Upper lobe of left lung (tissue), 6 donors: ENCODE measurements around the gene RIN3. TPM values are rescaled to one million over a fixed set of nuclear protein-coding genes. Genes with fewer than 3 reads are reported as not detected.
A peak's percentile ranks its signal among the peaks of the same experiment; 100 is the strongest.

ENCODE experiments used
- ATAC-seq, 2 donors: fragments of 200-7000 bp; cut with Tn5 transposase; one replicate each; pipeline ENCODE4 v1.9.1; 2022; ENCODE audit warnings: mild to moderate bottlenecking in 2 of 2, moderate library complexity in 2 of 2; ENCODE audit not compliant: low FRiP score in 2 of 2
- DNase-seq, 2 donors: peaks; one replicate each; pipeline ENCODE4 v3.0.0-alpha.2; 2019 to 2020
- H3K27ac ChIP-seq, 4 donors: fragments of 200-600 bp; sonication (generic); one replicate each; pipeline ENCODE4 v1.5.1; 2016 to 2019
- H3K27me3 ChIP-seq, 4 donors: fragments of 200-600 bp; sonication (generic); one replicate each; pipeline ENCODE4 v1.5.1; 2017 to 2019
- H3K36me3 ChIP-seq, 4 donors: fragments of 200-600 bp; sonication (generic); one replicate each; pipeline ENCODE4 v1.5.1; 2016 to 2019
- H3K4me1 ChIP-seq, 4 donors: fragments of 200-600 bp; sonication (generic); one replicate each; pipeline ENCODE4 v1.5.1; 2018 to 2019
- H3K4me3 ChIP-seq, 4 donors: fragments of 200-600 bp; sonication (generic); one replicate each; pipeline ENCODE4 v1.5.1; 2017 to 2019; ENCODE audit warnings: mild to moderate bottlenecking in 2 of 4, moderate library complexity in 1 of 4
- H3K9me3 ChIP-seq, 4 donors: fragments of 200-600 bp; sonication (generic); one replicate each; pipeline ENCODE4 v1.5.1; 2018 to 2019
- EP300 ChIP-seq, 4 donors: sonication (generic); formaldehyde crosslinking; IDR thresholded peaks; one replicate each; pipeline ENCODE4 v1.5.1; 2017; ENCODE audit warnings: antibody characterized with exemption in 4 of 4, control low read depth in 2 of 4
- POLR2A ChIP-seq, 4 donors: fragments of 450-650 bp; IDR thresholded peaks; one replicate each; pipeline ENCODE4 v1.5.1; 2016 to 2017; ENCODE audit warnings: antibody characterized with exemption in 4 of 4, mild to moderate bottlenecking in 2 of 4
- POLR2AphosphoS5 ChIP-seq, 2 donors: sonication (generic); formaldehyde crosslinking; IDR thresholded peaks; one replicate each; pipeline ENCODE4 v1.5.1; 2017; ENCODE audit warnings: antibody characterized with exemption in 2 of 2
- WGBS, 2 donors: methylation state at CpG; one replicate each; pipeline ENCODE4 v1.1.5; 2017 to 2018; 5-methylcytosine and 5-hydroxymethylcytosine counted together
- total RNA-seq, 6 donors: library from RNA; depleted of rRNA in 4 of 6; stranded (reverse); fragments of >200 nt in 4 of 6; gene quantifications; one replicate each; pipeline versions ENCODE4 v1.1.0 to v1.2.1, GENCODE V29; 2016 to 2021
- TF ChIP-seq, protein P1 (sequence below), 6 experiments: fragments of 450-650 bp in 4 of 6; fragments of 200-600 bp in 2 of 6; sonication (generic) in 2 of 6; IDR thresholded peaks; one replicate each; pipeline ENCODE4 v1.5.1; 2016 to 2019; ENCODE audit warnings: antibody characterized with exemption in 6 of 6
- donor health status: DM: no; HTN: no; CAD: no; lungs with moderate emphysema.
- donor health status: DM: no; HTN: yes; CAD: no; lungs with severe emphysema.

Gene RIN3
- total RNA-seq, 6 donors from 2014 or later, result 19.0 to 88.0 (median 59.7) TPM

DNA sequence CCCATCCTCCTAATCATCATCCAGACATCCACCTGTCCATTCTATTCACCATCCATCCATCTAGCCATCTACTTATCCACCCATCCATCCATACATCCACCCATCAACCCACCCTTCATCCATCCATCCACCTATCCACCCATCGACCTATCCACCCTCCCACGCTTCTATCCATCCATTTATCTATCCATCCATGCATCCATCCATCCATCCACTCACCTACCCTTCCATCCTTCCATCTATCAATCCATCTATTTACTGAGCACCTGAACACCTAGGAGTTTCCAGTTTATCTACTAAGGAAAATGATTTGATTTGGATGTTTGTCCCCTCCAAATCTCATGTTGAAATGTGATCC is 7.5 kb downstream of the RIN3 start:
- WGBS, 2 donors, result 94 to 99% methylated on average over 2 of the region's 2 CpGs
- Histone ChIP-seq H3K4me1 (peaks cover 43 to 69% (median 48%) of the 10 kb centered on the region in 4 donors), H3K27me3 (no peaks in the 10 kb centered on the region), H3K36me3 (no peaks in the 10 kb centered on the region), H3K9me3 (no peaks in the 10 kb centered on the region), H3K27ac (no peak overlapping the region), H3K4me3 (no peak overlapping the region)
- DNase-seq (no peak), ATAC-seq (no peak)
- TF ChIP-seq, protein P1, sequence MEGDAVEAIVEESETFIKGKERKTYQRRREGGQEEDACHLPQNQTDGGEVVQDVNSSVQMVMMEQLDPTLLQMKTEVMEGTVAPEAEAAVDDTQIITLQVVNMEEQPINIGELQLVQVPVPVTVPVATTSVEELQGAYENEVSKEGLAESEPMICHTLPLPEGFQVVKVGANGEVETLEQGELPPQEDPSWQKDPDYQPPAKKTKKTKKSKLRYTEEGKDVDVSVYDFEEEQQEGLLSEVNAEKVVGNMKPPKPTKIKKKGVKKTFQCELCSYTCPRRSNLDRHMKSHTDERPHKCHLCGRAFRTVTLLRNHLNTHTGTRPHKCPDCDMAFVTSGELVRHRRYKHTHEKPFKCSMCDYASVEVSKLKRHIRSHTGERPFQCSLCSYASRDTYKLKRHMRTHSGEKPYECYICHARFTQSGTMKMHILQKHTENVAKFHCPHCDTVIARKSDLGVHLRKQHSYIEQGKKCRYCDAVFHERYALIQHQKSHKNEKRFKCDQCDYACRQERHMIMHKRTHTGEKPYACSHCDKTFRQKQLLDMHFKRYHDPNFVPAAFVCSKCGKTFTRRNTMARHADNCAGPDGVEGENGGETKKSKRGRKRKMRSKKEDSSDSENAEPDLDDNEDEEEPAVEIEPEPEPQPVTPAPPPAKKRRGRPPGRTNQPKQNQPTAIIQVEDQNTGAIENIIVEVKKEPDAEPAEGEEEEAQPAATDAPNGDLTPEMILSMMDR (IDR thresholded peaks at IDR 0.05), result no peak
- TF ChIP-seq EP300 (IDR thresholded peaks at IDR 0.05) (no peak), POLR2A (IDR thresholded peaks at IDR 0.05) (no peak), POLR2AphosphoS5 (IDR thresholded peaks at IDR 0.05) (no peak)

DNA sequence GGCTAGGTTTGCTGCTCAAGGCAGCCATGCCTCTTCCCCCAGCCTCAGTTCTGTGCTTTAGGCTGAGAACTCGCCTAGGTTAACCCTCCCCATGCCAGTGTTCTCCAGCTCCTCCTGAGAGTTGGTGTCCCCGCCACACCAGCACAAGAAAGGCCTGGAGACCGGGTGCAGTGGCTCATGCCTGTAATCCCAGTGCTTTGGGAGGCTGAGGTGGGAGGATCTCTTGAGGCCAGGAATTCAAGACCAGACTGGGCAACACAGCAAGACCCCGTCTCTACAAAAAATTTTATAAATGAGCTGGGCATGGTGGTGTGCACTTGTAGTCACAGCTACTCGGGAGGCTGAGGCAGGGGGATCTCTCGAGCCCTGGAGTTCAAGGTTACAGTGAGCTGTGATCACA is 10.2 kb downstream of the RIN3 start:
- Histone ChIP-seq H3K9me3 (no peaks in the 10 kb centered on the region), H3K4me1 (peaks cover 29 to 49% (median 38%) of the 10 kb centered on the region in 4 donors), H3K27ac (peak overlapping the region in 3 of 4 donors; percentile 8 to 50 (median 30)), H3K27me3 (no peaks in the 10 kb centered on the region), H3K36me3 (no peaks in the 10 kb centered on the region), H3K4me3 (no peak overlapping the region)
- DNase-seq (no peak), ATAC-seq (no peak)
- WGBS, 2 donors, result 82 to 91% methylated on average over 6 of the region's 6 CpGs
- TF ChIP-seq, protein P1 (IDR thresholded peaks at IDR 0.05), result no peak
- no peak for TF ChIP-seq EP300 (IDR thresholded peaks at IDR 0.05)
- TF ChIP-seq POLR2AphosphoS5 (IDR thresholded peaks at IDR 0.05), result no peak
- no peak for TF ChIP-seq POLR2A (IDR thresholded peaks at IDR 0.05)

- Histone ChIP-seq H3K4me3 (no peak overlapping the region), H3K27me3 (no peaks in the 10 kb centered on the region), H3K9me3 (no peaks in the 10 kb centered on the region), H3K36me3 (no peaks in the 10 kb centered on the region), H3K4me1 (peaks cover 25 to 45% (median 31%) of the 10 kb centered on the region in 4 donors), H3K27ac (peak overlapping the region in 3 of 4 donors; percentile 48 to 55 (median 50))
- DNase-seq, result no peak
- TF ChIP-seq POLR2AphosphoS5 (IDR thresholded peaks at IDR 0.05), result no peak
- no peak for TF ChIP-seq POLR2A (IDR thresholded peaks at IDR 0.05)
- TF ChIP-seq EP300 (IDR thresholded peaks at IDR 0.05), result no peak
- TF ChIP-seq, protein P1 (IDR thresholded peaks at IDR 0.05), result no peak
- ATAC-seq, result peak in 1 of 2 donors; percentile 35
- WGBS, 2 donors, result 20 to 53% methylated on average over 1 to 10 of the region's 10 CpGs
These were observed 11.1 kb downstream of the RIN3 start for GRCh38 chr14:92524602-92525185.

GRCh38 chr14:92525322-92526095 is 11.9 kb downstream of the RIN3 start:
- 66 to 71% methylated on average over 6 to 12 of the region's 12 CpGs for WGBS, 2 donors
- no peak for ATAC-seq
- no peak overlapping the region for H3K4me3 ChIP-seq
- peaks cover 25 to 43% (median 28%) of the 10 kb centered on the region in 4 donors for H3K4me1 ChIP-seq
- no peaks in the 10 kb centered on the region for H3K27me3 ChIP-seq
- no peaks in the 10 kb centered on the region for H3K9me3 ChIP-seq
- TF ChIP-seq EP300 (IDR thresholded peaks at IDR 0.05) (no peak), POLR2AphosphoS5 (IDR thresholded peaks at IDR 0.05) (no peak), POLR2A (IDR thresholded peaks at IDR 0.05) (no peak)
- TF ChIP-seq, protein P1 (IDR thresholded peaks at IDR 0.05), result no peak
- H3K27ac ChIP-seq, result peak overlapping the region in 3 of 4 donors; percentile 48 to 55 (median 50)
- H3K36me3 ChIP-seq, result no peaks in the 10 kb centered on the region
- no peak for DNase-seq
